Measurements from ENCODE around the gene PHB1. TPM values are rescaled to one million over a fixed set of nuclear protein-coding genes. Genes with fewer than 3 reads are reported as not detected.

The PHB1 gene
- total and polyA plus RNA-seq, 2 experiments from 2014 or later: 194 to 211 TPM

GRCh38 chr17:49438436-49439278 lies 24.0 kb upstream of the PHB1 start:
- Histone ChIP-seq H3K27ac (ENCODE audit: low read depth) (no peak overlapping the region), H3K4me2 (peak overlapping the region; percentile 94)
- TF ChIP-seq, protein P1, sequence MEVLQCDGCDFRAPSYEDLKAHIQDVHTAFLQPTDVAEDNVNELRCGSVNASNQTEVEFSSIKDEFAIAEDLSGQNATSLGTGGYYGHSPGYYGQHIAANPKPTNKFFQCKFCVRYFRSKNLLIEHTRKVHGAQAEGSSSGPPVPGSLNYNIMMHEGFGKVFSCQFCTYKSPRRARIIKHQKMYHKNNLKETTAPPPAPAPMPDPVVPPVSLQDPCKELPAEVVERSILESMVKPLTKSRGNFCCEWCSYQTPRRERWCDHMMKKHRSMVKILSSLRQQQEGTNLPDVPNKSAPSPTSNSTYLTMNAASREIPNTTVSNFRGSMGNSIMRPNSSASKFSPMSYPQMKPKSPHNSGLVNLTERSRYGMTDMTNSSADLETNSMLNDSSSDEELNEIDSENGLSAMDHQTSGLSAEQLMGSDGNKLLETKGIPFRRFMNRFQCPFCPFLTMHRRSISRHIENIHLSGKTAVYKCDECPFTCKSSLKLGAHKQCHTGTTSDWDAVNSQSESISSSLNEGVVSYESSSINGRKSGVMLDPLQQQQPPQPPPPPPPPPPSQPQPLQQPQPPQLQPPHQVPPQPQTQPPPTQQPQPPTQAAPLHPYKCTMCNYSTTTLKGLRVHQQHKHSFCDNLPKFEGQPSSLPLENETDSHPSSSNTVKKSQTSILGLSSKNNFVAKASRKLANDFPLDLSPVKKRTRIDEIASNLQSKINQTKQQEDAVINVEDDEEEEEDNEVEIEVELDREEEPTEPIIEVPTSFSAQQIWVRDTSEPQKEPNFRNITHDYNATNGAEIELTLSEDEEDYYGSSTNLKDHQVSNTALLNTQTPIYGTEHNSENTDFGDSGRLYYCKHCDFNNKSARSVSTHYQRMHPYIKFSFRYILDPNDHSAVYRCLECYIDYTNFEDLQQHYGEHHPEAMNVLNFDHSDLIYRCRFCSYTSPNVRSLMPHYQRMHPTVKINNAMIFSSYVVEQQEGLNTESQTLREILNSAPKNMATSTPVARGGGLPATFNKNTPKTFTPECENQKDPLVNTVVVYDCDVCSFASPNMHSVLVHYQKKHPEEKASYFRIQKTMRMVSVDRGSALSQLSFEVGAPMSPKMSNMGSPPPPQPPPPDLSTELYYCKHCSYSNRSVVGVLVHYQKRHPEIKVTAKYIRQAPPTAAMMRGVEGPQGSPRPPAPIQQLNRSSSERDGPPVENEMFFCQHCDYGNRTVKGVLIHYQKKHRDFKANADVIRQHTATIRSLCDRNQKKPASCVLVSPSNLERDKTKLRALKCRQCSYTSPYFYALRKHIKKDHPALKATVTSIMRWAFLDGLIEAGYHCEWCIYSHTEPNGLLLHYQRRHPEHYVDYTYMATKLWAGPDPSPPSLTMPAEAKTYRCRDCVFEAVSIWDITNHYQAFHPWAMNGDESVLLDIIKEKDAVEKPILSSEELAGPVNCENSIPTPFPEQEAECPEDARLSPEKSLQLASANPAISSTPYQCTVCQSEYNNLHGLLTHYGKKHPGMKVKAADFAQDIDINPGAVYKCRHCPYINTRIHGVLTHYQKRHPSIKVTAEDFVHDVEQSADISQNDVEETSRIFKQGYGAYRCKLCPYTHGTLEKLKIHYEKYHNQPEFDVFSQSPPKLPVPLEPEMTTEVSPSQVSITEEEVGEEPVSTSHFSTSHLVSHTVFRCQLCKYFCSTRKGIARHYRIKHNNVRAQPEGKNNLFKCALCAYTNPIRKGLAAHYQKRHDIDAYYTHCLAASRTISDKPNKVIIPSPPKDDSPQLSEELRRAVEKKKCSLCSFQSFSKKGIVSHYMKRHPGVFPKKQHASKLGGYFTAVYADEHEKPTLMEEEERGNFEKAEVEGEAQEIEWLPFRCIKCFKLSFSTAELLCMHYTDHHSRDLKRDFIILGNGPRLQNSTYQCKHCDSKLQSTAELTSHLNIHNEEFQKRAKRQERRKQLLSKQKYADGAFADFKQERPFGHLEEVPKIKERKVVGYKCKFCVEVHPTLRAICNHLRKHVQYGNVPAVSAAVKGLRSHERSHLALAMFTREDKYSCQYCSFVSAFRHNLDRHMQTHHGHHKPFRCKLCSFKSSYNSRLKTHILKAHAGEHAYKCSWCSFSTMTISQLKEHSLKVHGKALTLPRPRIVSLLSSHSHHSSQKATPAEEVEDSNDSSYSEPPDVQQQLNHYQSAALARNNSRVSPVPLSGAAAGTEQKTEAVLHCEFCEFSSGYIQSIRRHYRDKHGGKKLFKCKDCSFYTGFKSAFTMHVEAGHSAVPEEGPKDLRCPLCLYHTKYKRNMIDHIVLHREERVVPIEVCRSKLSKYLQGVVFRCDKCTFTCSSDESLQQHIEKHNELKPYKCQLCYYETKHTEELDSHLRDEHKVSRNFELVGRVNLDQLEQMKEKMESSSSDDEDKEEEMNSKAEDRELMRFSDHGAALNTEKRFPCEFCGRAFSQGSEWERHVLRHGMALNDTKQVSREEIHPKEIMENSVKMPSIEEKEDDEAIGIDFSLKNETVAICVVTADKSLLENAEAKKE (CRISPR knock-in tag; IDR thresholded peaks at IDR 0.05): no peak
- TF ChIP-seq, protein P2, sequence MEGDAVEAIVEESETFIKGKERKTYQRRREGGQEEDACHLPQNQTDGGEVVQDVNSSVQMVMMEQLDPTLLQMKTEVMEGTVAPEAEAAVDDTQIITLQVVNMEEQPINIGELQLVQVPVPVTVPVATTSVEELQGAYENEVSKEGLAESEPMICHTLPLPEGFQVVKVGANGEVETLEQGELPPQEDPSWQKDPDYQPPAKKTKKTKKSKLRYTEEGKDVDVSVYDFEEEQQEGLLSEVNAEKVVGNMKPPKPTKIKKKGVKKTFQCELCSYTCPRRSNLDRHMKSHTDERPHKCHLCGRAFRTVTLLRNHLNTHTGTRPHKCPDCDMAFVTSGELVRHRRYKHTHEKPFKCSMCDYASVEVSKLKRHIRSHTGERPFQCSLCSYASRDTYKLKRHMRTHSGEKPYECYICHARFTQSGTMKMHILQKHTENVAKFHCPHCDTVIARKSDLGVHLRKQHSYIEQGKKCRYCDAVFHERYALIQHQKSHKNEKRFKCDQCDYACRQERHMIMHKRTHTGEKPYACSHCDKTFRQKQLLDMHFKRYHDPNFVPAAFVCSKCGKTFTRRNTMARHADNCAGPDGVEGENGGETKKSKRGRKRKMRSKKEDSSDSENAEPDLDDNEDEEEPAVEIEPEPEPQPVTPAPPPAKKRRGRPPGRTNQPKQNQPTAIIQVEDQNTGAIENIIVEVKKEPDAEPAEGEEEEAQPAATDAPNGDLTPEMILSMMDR (conservative IDR thresholded peaks at IDR 0.05; ENCODE audit: low read depth in 2 of 2): peak; percentile 8 to 52; a peak in 2 of 4 replicates
- no peak for TF ChIP-seq ETS1 (IDR thresholded peaks at IDR 0.05)

More at GRCh38 chr17:49438436-49439278, 24.0 kb upstream of the PHB1 start:
- Histone ChIP-seq H4K20me1 (replicated peaks; ENCODE audit: insufficient read depth) (no peaks in the 10 kb centered on the region), H3K9me2 (ENCODE audit: insufficient read depth) (0 out of 2 replicates have a peak, but pooled peaks cover 2% of the 10 kb centered on the region), H3K27me3 (ENCODE audit: insufficient read depth) (peaks cover 27% of the 10 kb centered on the region), H3K4me1 (ENCODE audit: insufficient read depth) (peaks cover 22% of the 10 kb centered on the region; the same call in 1 of the 2 replicates), H3K4me3 (peak overlapping the region; percentile 76), H3F3A (replicated peaks; ENCODE audit: low read depth) (no peaks in the 10 kb centered on the region), H3K79me2 (replicated peaks; ENCODE audit: insufficient read depth) (no peaks in the 10 kb centered on the region), H3K36me3 (ENCODE audit: insufficient read depth) (peaks cover 3% of the 10 kb centered on the region; the same call in 1 of the 2 replicates), H2AFZ (peak overlapping the region; percentile 99)
- H3K27ac Mint-ChIP-seq: no peak overlapping the region
- DNase-seq (ENCODE audit: low spot score) (peak; percentile 41), ATAC-seq (peak; percentile 41)
- H3K4me3 Mint-ChIP-seq: peak overlapping the region; percentile 60
- peaks cover 29% of the 10 kb centered on the region for H3K4me1 Mint-ChIP-seq
- H3K36me3 Mint-ChIP-seq (ENCODE audit: low read depth): no peaks in the 10 kb centered on the region
- H3K27me3 Mint-ChIP-seq (ENCODE audit: insufficient read depth, low read depth, poor library complexity): peaks cover 27% of the 10 kb centered on the region
- no peaks in the 10 kb centered on the region for H3K9me3 Mint-ChIP-seq

Data from GM23338 (cell line).